Activated CD8-positive, alpha-beta memory T cell treated with anti-CD3 and anti-CD28 coated beads, Interleukin-2, amount 50 U/mL, for 1 hour (primary cell): Measurements from ENCODE around the gene ZNF606.

Experiments
- DNase-seq: peaks from one replicate; pipeline ENCODE4 v3.0.0-alpha.2; 2020; ENCODE audit errors: extremely low read depth

The ZNF606 gene

GRCh38 chr19:57934820-57935665, 67.6 kb downstream of the ZNF606 start, which contains the start of gene ZNF418:
TSS of gene ZNF418 (minus strand) at chr19:57935402. CDS start at chr19:57933822, 1,580 bp downstream.
- no peak for DNase-seq

- DNase-seq = no peak
Observed at GRCh38 chr19:57927587-57927986, 75.0 kb downstream of the ZNF606 start.
